GM19043 (cell line): ENCODE measurements around the gene SMDT1.
A peak's percentile ranks its signal among the peaks of the same experiment; 100 is the strongest.
"Not testable (repeated sequence)": the region's sequence is repeated elsewhere in the genome, so short reads cannot be mapped to it uniquely, and the experiment has no call there.

ENCODE experiments used
- ATAC-seq: cut with Tn5 transposase; IDR thresholded peaks from one replicate; pipeline ENCODE4 v1.9.1; 2021; ENCODE audit warnings: low read depth; ENCODE audit not compliant: unreplicated experiment

SMDT1 gene

DNA sequence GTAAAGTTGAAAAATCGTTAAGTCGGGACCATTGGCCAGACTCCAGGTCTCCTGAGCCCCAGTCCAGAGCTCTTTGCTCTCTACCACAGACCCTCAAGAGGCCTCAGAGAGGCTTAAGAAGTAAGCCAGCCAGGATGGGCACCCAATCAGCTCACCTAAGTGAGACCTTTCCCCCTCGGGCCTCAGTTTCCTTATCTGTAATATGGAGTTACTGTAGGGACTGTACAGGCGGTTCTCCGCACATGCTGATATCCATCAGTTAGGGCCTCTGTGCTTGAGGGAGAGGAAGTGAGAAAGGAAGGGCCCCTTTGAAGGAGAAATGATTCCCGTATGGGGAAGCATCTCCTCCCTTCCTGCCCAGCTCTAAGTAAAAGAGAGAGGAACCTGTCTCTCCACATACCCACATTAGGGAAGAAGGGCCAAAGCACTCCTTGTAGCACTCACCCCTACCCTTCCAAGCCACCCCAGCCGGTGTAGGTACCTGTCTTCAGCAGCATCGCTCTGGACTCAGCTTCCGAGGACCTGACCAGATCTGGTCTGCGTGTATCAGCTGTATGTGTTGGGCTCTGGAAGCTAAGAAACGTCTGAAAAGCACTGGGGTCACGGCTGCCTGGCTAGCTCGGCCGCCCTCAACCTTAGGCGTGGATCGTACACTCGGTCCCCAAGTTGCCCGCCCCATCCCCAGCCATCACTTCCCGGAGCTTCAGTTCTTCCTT, 9.5 kb upstream of the SMDT1 start:
- ATAC-seq, result peak; percentile 4

DNA sequence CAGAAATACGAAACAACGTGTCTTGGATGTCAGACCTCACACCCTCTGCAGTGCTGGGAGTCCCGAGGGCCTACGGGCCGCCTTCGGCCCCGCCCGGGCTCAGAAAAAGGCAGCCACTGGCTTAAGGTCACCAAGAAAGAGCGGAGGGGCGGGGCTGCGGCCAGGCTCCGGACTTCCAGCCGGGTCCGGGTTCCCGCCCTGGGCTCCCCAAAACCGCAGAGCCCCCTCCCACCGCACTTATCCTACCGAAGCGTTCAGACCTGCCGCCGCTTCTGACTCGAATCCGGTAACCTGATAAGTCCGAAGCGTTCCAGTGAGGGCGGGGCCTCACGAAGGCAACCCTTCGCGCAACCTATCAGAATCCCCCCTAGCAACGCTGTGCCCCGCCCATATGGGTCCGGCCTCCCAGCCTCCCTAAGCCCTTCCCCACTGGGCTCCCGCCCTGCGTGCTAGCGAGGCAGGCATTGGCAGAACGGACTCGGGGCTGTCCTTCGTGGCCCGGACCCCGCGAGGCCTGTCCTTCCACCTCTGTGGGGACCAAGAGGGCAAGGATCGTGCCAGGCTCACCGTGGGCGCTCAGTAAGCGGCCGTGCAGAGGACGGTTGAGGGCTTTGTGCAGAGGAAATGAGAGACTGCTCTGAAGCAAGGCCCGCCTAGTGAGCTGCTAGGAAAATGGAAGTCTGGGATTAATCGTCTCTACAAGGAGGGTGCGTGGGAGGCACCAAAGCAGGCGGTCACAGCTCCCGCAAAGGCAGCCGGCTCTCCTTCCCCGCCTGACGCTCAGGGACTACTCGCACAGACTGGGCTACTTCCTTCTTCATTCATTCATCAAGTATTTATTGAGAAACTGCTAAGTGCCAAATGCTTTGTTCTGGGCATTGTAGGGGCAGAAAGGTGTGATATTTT, 8.7 kb upstream of the SMDT1 start, which contains the start of gene NAGA:
Gene NAGA, minus strand, starts transcription at position 296 of the 906 bp plus-strand sequence. CDS start 515 bp downstream, outside the sequence.
- peak; percentile 88 for ATAC-seq

DNA sequence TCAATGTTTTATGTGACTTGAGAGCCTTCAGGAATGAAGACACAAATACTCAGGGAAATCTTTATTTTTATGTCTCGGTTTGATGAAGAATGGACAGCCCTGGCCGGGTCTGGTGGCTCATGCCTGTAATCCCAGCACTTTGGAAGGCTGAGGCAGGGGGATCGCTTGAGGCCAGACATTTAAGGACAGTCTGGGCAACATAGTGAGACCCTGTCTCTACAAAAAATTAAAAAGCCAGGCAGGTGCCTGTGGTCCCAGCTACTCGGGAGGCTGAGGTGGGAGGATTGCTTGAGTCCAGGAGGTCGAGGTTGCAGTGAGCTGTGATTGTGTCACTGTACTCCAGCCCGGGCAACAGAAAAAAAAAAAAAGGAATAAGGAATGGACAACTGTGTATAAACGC, 8.0 kb upstream of the SMDT1 start:
- ATAC-seq, result not testable (repeated sequence)

DNA sequence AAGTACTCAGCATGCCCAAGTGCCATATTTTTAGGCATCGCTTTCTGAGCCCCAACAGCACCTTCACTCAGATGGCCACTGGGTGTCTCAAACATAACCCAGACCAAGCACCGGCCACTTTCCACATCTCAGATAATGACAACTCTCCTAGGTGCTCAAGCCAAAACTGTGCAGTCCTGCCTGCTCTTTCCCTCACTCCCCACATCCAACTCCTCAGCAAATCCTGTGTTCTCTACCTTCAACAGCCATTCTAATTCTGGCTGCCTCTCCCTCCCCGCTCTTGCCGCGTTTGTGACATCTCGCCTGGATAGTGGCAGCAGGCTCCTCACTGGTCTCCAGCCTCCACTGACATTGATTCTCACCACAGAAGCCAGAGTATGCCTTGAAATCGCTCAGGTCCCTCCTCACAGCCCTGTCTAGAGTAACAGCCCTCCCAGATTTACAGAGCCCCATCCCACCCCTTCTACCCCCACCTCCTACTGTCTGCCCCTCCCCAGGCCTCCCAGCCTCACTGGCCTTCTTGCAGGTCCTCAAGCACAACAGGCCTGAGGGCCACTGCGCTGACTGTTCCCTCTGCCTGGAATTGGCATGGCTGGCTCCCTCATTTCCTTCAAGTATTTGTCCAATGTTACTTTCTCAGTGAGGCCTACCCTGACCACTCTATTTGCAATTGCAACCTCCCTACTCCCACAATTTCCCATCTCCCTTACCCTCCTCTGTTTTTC, 6.7 kb upstream of the SMDT1 start:
- ATAC-seq, result no peak

DNA sequence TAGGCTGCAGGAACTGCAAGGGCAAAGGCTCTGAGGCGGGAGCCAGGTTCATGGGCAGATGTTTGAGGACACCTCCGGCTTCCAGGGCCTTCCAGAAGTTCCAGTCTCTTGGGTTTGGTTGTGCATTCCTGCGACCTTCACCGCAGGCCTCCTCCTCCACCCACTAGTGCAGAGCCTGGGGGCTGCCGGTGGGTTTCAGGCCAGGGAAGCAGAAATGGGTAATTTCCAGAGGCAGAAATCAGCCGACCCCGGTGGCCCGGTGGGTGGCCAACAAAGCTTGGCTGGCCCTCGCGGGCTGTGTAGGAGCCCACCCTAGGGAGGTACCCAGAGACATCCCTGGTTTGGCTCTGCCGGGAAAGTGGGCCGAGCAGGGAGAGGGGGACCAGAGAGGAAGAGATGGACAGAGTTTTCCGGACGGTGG, 5.9 kb upstream of the SMDT1 start:
- no peak for ATAC-seq

DNA sequence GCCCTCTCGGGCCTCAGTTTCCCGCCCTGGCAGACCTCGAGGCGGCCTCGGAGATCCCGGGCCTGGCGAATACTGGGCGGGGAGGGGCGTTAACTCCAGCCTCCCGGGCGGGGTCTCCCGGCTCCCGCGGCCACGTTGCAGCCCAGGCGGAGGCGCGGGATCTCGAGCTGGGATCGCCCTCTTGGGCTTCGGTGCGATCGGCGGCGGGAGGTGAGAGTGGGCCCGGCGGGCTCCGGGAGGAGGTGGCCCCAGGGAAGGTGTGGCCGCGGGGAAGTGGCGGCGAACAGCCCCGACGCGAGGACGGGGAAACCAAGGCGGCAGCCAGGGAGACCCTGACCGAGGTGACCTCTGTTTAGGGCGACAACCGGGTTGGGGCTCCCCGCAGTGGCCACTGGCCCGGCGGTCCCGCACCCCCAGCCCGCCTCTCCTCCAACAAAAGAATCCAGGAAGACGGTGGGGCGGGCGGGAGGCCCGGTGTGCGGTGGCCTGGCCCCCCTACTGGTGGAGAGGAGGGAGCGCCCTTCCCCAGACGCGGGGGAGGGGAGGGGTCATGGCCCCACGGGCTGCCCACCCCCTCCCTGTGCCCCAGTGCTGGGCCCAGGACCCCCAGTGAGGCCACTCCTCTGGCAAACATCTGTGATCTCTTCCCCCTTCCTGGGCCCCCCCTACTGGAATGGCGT, 5.2 kb upstream of the SMDT1 start, which contains the start of gene PHETA2:
Gene PHETA2, plus strand, starts transcription at position 117 of the 680 bp plus-strand sequence. CDS start 3,046 bp downstream, outside the sequence.
- ATAC-seq, result no peak

DNA sequence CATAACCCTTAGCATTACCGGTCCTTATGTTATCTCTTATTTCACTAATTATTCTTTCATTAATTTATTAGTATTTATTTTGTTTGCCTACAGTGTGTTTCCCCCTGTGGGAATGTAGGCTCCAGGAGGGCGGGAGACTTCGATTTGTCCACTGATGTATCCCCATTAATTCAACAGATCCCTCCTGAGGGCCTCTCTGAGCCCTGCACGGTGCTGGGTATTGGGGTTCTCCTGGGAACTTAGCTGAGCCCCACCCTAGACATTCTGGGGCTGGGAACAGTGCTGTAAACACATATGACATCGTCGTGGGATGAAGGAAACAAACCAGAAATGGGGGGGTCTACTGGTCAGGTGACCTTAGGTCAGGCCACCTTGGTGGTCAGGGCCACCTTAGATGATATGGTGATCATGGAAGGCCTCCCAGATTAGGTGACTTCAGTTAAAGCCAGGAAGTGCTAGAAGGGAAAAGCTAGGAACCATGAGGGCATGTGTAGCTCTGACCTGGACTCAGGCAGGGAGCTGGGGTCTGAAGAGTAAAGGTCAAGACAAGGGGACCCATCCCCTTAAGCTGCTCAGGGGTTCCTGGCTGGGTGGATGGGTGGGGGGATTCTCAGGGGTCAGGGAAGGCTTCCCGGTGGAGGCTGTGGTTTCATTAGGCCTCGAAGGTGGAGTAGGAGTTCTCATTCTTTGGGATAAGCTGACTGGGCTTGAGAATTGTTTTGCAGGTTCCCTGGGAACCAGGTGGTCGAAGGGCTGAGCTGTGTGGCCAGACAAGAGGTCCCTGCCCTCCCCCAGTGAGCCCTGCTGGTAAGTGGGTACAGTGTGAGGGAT, 4.4 kb upstream of the SMDT1 start:
- ATAC-seq, result no peak

DNA sequence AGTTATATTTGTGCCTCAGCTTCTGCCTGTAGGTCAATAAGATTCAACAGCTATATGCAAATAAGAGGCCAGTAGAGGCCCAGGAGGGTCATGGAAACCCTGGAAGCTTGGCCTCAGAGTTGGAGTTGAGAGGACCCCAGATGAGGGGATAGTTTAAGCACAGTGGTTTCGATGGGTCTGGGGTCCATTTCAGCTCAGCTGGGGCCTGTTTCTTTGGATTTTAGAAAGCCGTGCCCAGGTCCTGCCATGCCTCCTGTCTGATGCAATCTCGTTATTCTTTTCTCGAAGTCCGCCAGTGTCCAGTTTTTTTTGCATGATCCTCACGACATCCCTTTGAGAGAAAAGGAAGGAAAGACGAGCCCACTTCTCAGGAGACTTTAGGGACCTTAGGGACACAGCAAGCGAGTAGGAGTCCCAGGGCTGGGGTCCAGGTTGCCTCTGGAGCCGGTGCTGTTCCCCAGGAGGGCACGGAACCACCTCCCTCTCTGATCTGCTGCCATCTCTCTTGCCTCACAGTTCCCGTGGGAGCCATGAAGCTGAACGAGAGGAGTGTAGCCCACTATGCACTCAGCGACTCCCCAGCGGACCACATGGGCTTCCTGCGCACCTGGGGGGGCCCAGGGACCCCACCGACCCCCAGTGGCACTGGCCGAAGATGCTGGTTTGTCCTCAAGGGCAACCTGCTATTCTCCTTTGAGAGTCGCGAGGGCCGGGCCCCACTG, 2.6 kb upstream of the SMDT1 start:
- ATAC-seq, result no peak

DNA sequence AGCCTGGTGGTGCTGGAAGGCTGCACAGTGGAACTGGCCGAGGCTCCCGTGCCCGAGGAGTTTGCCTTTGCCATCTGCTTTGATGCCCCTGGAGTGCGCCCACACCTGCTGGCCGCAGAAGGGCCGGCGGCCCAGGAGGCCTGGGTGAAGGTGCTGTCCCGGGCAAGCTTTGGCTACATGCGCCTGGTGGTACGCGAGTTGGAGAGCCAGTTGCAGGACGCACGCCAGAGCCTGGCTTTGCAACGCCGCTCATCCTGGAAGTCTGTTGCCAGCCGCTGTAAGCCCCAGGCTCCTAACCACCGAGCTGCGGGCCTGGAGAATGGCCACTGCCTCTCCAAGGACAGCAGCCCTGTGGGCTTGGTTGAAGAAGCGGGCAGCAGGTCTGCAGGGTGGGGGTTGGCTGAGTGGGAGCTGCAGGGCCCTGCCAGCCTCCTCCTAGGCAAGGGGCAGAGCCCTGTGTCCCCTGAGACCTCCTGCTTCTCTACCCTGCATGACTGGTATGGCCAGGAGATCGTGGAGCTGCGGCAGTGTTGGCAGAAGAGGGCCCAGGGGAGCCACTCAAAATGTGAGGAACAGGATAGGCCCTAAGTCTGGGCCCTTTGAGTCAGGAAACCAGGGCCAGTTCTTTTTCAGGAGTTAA, 1.9 kb upstream of the SMDT1 start:
- no peak for ATAC-seq

DNA sequence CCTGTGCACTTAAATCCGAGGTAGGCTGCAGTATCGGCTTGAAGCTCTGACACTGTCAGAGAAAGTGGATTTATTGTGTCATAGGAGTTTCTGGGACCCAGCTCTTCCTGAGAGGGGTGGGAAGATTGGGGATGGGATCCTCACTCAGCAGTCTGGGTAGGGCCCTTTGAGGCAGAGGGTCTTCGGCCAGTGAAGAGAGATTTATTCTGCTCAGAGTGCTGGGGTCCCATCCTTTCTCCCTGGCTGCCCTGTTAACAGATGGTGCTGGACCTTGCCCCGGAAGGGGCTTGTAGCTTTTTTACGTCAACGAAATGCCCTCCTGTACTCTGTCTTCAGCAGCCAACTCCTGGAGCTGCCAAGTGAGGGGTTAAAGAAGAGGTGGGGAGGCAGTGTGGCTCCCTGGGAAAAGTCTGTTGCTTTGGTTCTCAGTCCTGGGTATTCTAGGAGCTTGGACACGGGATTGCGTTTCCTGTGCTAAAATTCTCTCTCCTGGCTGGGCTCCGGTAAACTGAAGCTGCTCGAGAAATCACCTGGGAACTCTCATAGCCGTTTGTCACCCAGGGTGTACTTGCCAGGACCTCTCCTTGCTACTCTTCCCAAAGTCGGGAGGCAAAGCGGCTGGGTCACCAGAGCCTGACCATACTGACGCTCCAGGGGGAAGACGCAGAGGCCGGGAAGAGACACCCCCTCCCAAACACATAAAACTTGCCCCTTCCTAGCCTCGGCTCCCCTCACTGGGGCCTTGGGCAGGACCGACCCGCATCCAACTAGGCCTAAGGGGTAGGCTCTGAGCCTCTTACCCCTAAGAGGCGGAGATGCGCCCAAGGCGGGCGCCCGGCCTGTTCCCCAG, 806 bp upstream of the SMDT1 start:
- no peak for ATAC-seq

DNA sequence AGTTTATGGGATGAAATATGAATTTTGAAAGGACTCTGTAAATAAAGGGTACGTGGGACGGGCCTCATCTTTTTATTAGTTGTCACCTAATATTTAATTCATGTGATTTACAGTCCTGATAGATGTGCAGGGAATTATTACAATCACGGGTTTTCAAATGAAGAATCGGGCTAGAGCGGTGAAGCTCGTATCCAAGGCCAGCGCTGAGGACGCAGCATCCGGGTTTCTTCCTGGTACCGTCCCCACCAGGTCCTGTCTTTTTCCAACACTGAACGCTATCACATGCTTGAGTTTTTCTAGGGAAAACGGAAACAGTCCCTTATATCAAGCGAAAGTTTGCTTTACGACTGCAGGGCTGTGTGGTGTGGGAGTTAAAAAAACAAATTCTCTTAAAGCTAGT, 787 bp downstream of the SMDT1 start:
- no peak for ATAC-seq

DNA sequence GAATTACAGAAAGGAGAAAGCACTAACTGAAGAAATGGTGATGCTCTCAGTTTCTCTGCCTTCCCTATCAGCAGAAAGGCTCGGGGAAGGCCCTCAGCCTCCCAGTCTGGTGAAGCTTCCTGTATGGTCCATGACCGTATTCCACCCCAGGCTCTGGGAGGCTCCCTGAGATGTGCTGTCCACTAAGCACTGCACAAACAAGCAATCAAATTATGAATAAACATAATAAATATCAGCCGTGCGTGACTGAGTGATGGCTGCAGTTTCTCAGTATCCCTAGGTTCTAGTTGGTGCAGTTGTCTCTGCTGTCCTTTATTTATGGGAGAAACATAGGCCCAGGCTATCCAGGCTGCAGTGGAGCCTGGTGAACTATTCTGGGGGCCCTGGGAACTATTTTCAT, 3.6 kb downstream of the SMDT1 start:
- no peak for ATAC-seq

DNA sequence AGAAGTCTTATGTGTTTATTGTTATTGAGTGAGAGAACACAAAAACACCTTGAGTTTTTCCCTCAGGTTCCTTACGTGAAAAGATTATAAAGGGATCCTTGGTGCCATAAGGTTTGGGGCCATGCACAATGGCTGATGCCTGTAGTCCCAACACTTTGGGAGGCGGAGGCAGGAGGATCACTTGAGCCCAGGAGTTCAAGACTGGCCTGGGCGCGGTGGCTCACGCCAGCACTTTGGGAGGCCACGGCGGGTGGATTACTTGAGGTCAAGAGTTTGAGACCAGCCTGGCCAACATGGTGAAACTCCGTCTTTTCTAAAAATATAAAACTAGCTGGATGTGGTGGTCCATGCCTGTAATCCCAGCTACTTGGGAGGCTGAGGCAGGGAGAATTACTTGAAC, 5.4 kb downstream of the SMDT1 start:
- no peak for ATAC-seq

DNA sequence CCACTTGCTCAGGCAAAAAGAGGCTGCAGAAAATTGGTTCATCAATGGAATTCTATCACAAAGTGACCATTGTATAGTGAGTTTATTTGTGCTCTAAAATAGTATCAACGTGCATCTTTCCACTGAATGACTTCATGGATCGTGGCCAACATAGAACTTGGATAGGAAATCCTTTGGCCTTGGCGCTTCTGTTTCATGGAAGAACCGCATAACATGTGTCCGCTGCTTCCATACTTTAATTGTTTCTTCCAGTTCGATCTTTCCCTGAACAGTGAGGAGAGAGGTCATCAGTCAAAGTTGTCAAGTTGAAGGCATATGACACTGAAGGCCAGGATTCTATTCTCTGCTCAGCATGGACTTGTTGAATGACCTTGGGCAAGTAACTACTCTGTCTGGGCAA, 6.6 kb downstream of the SMDT1 start:
- ATAC-seq, result no peak

DNA sequence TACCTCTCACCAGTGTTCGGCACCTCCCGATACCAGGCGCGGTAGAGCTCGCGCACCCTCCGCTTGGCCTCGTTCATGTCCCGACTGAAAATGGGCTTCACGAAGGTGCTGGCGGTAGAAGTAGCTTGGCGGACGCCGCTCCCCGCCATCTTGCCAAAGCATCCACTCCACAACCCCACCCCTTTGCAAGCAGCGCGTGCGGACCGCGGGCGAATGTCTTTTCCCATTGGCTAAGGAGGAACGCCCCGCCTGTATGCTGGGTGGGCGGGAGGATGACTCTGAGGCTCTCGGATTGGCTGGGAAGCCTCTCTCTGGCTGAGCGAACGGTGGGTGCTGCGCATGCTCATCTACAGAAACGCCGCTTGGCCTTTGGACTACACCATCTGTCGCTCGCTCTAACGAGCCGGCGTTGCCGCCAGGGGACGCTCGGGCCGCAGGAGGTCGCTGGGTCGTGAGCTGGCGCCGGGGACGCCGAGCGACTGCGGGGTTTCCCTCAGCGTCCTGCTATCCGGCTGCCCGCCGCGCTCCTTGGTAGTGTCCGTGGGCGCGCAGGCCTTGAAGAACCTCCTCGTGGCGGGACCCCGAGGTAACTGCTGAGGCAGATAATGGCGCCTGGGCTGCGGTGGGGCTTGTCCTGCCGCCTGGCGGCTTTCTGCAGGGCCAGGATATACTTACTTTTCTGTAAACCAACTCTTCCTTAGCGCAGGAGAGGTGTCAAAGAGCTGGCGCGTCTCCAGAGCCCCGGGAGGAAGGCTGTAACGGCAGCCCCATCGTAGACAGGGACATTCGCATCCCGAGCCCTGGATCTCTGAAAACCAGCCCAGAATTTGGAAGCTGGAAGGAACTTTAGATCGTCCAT, 11.3 kb downstream of the SMDT1 start, which contains the start of gene NDUFA6:
Gene NDUFA6, minus strand, starts transcription at position 177 of the 859 bp plus-strand sequence. Its CDS starts 28 bp downstream, at position 149.
- peak; percentile 94 for ATAC-seq

DNA sequence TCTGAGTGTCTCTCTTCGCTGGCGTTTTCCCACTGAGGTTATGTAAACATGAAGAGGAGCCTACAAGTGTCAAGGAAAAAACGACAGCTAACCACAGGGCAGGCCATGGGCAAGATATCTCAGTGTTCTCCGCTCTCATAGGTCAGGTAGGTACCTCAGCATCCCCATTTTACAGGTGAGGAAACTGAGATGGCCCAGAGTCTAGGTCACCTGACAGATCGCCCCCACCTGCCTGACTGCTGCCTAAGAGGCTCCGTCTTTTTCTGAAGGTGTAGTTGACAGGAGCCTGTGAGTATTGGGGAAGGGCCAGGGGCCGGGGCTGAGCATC, 11.9 kb downstream of the SMDT1 start:
- ATAC-seq, result no peak

DNA sequence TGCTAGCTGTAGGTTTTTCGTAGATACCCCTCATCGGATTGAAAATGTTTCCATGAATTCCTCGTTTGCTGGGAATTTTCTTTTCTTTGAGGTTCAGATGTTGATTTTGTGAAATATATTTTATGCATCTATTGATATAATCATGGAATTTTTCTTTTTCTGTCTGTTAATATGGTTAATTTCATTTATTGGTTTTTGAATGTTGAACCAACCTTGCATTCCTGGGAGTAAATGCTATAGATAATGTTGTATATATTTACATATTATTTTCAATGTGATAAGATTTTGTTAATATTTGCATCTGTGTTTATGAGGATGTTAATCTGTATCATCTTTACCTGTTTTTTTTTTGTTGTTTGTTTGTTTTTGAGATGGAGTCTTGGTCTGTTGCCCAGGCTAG, 21.7 kb downstream of the SMDT1 start:
- ATAC-seq, result no peak
